GM19452 (cell line): ENCODE data around the gene MRPL50.
A peak's percentile ranks its signal among the peaks of the same experiment; 100 is the strongest.

Experiments
- ATAC-seq: cut with Tn5 transposase; IDR thresholded peaks from one replicate; pipeline ENCODE4 v1.9.1; 2021; ENCODE audit not compliant: unreplicated experiment

Gene MRPL50

DNA sequence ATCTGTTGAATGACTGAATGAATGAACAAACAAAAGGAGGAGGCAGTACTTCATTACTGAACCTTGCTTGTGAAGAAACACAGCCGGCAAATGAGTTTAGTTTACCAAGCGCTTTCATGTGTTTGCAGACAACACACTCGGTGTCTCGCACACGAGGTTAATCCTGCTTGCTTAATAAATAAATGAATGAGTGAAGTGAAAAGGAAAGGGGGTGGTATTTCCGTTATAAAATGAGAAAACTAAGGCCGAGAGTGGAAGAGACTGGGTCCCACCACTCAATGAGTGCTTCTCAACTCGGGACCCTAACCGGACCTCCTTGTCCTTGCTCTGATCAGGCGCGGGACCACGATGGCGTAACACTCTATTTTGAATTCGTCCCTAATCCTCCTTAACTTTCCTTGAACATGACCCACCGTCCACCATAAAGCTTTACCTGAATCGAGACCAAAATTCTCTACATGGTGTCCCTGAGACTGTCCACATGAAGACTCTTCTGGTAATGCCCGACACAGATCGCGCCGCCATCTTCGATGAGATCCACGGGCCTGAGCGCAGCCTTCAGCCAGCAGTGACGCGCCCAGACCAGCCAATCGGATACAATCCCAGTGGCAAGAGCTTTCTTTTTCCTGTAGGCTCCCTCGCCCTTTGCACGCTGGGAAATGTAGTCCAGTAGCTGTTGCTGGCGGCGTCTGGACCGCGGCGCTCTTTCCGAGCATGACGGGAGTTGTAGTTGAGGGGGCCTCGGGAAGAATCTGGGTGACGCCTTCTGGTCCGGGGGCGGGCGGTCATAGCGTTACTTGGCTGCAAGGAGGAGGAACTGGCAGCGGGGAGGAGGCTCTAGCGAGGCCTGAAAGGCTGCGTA, at the start of gene MRPL50, which contains the start of gene ZNF189:
TSS of gene MRPL50 (minus strand) at position 551 of the 862 bp plus-strand sequence. CDS start at position 525, 26 bp downstream.
TSS of gene ZNF189 (plus strand) at position 784 of the 862 bp plus-strand sequence. CDS start 306 bp downstream, outside the sequence.
- peak; percentile 98 for ATAC-seq

- ATAC-seq = no peak
Measured at GRCh38 chr9:101446732-101447131, 48.3 kb upstream of the MRPL50 start.

GRCh38 chr9:101445353-101446029, 47.1 kb upstream of the MRPL50 start:
- no peak for ATAC-seq

GRCh38 chr9:101443364-101443771, 45.0 kb upstream of the MRPL50 start:
- ATAC-seq = no peak

GRCh38 chr9:101442736-101443135, 44.3 kb upstream of the MRPL50 start:
- no peak for ATAC-seq

- no peak for ATAC-seq
Measured at GRCh38 chr9:101442318-101442717, 43.9 kb upstream of the MRPL50 start.

DNA sequence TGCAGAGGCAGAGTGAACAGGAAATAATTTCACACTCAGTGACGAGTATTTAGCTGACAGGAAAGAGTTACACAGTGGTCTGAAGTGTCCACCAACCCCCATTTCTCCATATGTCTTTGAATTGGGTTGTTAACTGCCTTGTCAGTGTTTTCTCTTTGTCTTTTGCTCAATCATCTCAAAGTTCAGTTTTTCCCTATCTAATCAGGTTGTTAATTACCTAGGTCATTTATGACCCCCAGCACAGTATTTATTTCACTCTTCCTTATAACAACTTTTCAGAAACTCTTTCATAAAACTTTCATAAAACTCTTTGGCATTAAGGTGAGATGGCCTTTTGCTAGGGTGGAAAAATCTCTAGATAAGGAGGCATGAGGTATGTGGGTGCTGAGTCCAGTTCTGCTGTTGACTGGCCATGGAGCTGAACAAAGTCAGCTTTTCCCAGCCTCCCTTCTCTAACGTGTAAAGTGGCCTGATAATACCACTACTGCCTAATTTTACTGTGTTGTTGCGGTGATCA, 42.4 kb upstream of the MRPL50 start:
- ATAC-seq = no peak

GRCh38 chr9:101438523-101438922, 40.1 kb upstream of the MRPL50 start:
- no peak for ATAC-seq

DNA sequence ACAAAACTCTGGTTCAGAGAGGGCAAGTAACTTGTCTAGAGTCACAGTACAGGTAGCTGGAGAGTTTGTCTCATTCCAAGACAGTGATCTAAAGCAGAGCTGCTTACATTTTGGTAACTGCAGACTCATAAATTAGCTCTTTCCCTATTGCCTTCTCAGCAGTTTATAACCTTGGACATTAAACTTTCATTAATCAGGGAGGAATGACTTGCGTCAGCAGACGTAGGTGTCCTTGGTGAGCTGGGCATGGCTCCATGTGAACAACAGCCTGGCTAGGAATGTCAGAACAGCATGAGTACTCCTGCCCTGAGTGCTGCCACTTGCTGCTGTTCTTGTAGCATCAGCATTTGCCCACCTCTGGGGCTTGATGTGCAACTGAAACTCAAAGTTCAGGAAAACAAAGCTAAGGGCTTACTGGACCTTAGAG, 39.4 kb upstream of the MRPL50 start:
- ATAC-seq = no peak

GRCh38 chr9:101435601-101436079, 37.2 kb upstream of the MRPL50 start, which contains the start of gene ALDOB:
ALDOB (minus strand) TSS chr9:101435774; CDS start chr9:101430887, 4,887 bp downstream.
- no peak for ATAC-seq

DNA sequence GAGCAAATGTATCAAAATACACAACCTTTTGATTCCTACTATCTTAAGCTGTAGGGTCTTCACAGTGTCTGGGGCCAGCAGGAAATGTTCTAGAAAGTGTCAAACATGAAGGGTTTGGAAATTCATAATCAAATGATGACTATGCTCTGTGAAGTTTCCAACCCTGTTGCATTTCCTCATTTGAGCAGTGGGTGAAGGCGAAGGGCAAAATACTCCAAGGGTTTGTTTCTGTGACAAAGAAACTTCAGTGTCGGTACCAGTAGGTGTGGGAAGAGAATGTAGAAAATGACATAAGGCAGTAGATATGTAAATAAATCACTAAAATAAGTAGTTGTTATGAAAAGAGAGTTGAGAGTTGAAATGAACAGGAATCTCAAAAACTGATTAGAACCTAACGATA, 36.6 kb upstream of the MRPL50 start:
- no peak for ATAC-seq

DNA sequence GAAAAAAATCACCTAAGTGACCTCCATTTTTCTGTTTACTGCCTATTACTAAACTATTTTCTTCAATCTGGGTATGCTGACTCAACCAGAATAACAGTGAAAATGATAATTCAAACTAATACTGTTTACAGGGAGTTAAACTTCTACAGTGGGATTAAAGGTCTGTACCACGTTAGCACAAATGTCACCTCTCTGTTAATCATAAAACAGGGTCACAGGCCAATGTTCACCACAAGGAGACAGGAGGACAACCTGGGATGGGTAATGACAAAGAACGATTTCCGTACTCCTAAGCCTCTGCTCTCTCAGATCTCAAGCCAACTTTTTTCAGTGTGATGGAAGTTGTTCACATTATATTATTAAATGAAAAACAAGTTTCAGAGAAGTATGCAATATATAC, 34.8 kb upstream of the MRPL50 start:
- ATAC-seq = no peak

- ATAC-seq = no peak
Measured at GRCh38 chr9:101432740-101433139, 34.3 kb upstream of the MRPL50 start.

DNA sequence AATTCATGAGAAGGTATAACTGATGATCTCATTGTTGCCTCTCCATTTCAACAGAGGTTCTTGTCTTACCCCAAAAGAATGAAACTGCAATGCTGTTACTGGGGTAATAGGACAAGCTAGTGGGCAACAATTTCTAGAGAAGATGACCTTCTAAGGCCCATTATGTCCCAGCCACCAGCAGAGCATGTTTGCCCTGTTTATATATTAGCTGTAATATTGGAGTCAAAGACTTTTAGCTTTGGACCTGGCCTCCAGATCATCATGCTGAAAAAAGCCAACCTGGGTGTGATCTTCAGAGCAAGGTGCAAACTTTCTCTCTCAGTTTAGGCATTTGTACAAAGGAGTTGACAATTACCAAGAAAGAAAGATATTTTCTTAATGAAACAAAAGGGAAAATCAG, 33.8 kb upstream of the MRPL50 start:
- no peak for ATAC-seq

DNA sequence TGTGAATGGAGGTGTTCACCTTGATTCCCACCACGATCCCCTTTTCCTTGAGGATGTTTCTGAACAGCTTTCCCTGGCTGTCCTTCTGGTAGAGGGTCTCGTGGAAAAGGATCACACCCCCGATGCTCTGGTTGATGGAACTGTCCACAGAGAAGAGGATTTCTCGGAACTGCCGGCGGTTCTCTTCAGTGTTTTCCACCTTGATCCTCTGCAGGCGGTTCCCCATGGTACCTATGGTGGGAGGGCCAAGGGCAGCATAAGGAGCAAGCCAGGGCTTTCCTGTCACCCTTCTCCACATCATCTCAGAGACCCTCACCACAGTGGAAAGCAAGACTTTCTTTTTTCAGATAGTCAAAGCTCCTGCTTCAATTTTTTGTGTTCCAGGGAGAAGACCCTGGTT, 31.3 kb upstream of the MRPL50 start:
- ATAC-seq = no peak

GRCh38 chr9:101428909-101429308, 30.5 kb upstream of the MRPL50 start:
- ATAC-seq = no peak

GRCh38 chr9:101427957-101428655, 29.7 kb upstream of the MRPL50 start:
- peak; percentile 88 for ATAC-seq

GRCh38 chr9:101427358-101427757, 28.9 kb upstream of the MRPL50 start:
- no peak for ATAC-seq

DNA sequence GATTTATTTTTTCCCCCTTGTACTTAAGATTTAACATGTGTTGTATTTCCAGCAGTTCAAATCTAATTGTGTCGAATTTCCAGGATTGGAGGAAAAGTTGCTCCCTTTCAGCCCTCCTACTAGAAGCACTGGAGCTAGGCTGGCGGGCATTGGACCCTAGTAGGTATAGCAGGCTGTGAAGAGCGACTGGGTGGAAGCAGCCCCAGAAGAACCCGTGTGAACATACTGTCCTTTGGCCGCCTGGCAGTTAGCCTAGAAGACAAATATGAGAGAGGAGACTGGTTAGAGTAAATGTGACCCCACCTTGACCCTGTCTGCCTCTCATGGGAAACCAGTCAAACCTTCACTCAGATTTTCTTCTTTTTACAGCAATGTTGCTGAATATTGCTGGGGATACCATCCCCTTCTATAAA, 23.2 kb upstream of the MRPL50 start:
- no peak for ATAC-seq

DNA sequence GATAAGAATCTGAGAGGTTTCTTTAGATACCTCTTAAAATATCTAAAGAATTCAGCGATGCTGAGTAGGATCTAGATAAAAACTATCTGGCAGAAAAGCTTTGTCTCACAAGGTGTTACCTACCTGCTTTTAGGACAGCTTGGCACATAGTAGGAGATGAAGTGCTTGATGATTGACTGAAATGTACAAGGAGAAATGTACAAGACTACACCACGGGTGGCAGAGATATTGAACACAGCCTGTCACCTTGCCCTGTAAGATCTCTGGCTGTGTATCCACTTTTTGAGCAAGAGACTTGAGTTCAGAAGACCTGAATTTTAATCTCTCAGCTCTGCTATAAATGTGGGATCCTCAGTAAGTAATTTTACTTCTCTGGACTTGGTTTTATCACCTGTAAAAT, 21.4 kb upstream of the MRPL50 start:
- ATAC-seq = no peak
